GM18909 (cell line): Measurements from ENCODE around the gene PPP4R4.

ENCODE experiments used
- ATAC-seq: cut with Tn5 transposase; IDR thresholded peaks from one replicate; pipeline ENCODE4 v1.9.1; 2021; ENCODE audit warnings: mild to moderate bottlenecking; ENCODE audit not compliant: unreplicated experiment, poor library complexity

PPP4R4 gene

GRCh38 chr14:94173885-94174603, at the start of gene PPP4R4:
Gene PPP4R4, plus strand, starts transcription at chr14:94174322. Its CDS starts 144 bp downstream, at chr14:94174466.
- ATAC-seq, result peak; percentile 76

- no peak for ATAC-seq
Measured at GRCh38 chr14:94124582-94125377, 49.3 kb upstream of the PPP4R4 start.

GRCh38 chr14:94125659-94126418, 48.3 kb upstream of the PPP4R4 start:
- ATAC-seq, result no peak

GRCh38 chr14:94126419-94126677, 47.8 kb upstream of the PPP4R4 start:
- ATAC-seq, result no peak

- no peak for ATAC-seq
Measured at GRCh38 chr14:94126800-94127199, 47.3 kb upstream of the PPP4R4 start.

GRCh38 chr14:94127330-94127729, 46.8 kb upstream of the PPP4R4 start:
- no peak for ATAC-seq

- no peak for ATAC-seq
Measured at GRCh38 chr14:94128216-94128839, 45.8 kb upstream of the PPP4R4 start.

- ATAC-seq, result peak; percentile 86
Measured at GRCh38 chr14:94129111-94129757, 44.9 kb upstream of the PPP4R4 start, which contains the start of gene IFI27L2. Gene IFI27L2, minus strand, starts transcription at chr14:94129604. Its CDS starts 40 bp downstream, at chr14:94129564.

DNA sequence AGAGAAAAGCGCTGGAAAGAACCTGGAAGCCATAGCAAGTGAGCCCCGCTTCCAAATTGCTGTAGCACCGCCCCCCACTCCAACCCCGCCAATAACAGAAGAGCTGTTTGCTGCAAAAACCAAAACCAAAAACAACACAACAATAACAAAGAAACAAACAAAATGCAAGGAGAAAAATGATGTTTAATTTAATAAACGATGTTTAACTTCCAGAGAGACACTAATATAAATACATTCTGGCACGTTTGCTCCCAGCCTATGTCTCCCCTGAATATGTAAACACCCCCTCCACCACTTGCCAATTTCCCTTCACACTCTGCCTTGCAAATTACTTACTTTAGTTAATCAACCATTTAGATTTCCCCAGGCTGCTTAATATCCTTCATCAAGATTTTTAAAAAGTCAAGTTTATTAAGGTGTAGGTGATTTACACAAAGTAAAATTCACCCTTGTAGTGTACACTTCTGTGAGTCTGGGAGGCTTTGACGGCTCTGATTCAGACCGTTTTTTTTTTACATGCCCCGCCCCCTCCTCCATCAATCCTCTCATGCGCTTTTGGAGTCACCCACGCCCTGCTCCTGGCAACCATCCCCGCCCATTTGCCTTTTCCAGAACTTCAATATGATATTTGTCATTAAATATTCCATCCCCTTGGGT, 44.2 kb upstream of the PPP4R4 start:
- ATAC-seq, result no peak

DNA sequence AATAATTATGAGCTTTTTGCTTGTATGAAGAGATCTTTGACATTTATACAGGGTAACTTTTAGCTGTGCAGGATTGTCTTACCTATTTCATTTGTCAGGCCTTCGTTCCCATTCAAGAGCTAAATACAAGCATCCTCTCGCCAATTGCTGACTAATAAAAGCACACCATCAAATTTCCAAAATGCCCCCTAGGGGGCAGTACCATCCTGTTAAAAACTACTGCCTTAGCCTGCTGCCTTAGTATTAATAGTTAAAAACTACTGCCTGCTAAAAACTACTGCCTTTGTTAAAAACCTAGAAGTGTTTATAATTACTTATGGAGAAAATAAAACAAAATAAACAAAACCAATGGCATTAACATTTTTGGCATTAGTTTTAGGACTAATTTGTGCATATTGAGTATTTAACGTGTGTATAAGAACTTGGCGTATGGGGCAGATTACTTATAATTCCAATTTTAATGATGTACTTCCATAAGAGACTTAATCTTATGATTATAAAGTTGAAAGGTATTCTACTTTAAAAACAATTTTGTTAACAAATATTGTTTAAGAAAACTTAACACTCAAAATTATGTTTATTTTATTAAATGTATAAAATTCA, 41.7 kb upstream of the PPP4R4 start:
- ATAC-seq, result peak; percentile 49

- ATAC-seq, result no peak
Measured at GRCh38 chr14:94135476-94135875, 38.6 kb upstream of the PPP4R4 start.

DNA sequence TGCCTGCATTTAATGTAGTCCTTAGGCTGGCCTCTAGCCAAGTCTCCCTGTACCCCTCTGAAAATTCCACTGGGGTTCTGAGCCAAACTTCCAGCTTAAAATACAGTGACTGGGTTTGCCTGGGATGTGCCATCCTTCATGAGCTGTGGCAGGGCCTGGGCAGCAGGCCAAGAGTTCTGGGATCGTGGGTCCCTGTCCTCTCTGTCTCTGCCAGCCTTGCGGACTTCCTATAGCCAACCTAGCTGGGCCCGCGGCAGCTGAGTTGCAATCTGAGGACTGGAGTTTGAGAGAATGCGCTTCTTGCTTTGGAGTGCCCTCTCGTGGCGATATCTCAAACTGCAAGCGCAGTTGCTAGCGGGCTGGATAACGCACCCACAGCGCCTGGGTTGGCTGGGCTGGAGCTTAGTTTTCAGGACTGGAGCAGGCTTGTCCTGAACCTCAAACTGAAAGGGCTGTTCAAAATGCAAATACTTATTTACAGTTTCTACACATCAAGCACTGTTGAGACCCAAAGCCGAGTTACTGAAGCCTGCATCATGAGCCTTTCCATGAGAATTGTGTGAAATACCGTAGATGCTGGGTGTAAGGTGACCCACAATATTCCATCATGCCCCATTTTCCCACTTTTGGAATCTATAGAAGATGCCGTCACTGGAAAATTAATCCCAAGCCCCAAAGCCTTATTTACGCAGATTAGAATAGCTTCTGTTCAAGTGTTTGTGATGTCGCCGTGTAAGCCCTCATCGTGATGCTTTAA, 37.4 kb upstream of the PPP4R4 start:
- peak; percentile 76 for ATAC-seq

GRCh38 chr14:94138251-94138650, 35.9 kb upstream of the PPP4R4 start:
- no peak for ATAC-seq

- ATAC-seq, result no peak
Measured at GRCh38 chr14:94139006-94139405, 35.1 kb upstream of the PPP4R4 start.

- no peak for ATAC-seq
Measured at GRCh38 chr14:94139421-94139820, 34.7 kb upstream of the PPP4R4 start.

- no peak for ATAC-seq
Measured at GRCh38 chr14:94142247-94142646, 31.9 kb upstream of the PPP4R4 start.

DNA sequence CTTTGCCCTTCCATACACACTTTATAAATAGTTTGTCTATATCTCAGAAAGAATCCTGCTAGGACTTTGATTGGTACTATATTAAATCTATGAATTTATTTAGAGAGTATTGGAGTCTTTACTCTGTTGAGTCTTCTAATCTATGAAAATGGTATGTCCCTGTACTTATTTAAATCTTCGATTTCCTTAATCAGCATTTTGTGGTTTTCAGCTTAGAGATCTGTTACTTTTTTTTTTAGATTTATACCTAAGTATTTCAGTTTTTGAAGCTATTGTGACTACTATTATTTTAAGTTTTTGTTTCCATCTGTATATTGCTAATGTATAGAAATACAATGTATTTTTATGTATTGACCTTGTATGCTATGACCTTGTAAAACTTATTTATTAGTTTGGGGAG, 31.3 kb upstream of the PPP4R4 start:
- no peak for ATAC-seq

DNA sequence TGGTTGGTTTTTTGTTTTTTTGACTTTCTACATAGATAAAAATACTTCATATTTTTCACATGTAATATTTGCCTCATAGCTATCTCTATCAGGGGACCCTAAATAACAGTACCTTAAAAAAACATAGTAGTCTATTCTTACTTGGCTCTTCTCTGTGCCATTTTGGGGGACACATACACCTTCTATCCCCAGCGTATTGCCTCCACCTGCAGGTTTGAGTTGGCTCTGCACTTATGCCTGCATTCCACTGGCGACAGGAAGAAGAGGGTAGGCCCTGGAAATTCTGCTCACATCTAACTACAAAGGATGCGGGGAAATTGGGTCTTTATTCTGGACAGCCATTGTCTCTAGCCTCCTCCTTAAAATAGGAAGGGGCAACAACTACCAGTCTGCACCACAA, 30.9 kb upstream of the PPP4R4 start:
- no peak for ATAC-seq

DNA sequence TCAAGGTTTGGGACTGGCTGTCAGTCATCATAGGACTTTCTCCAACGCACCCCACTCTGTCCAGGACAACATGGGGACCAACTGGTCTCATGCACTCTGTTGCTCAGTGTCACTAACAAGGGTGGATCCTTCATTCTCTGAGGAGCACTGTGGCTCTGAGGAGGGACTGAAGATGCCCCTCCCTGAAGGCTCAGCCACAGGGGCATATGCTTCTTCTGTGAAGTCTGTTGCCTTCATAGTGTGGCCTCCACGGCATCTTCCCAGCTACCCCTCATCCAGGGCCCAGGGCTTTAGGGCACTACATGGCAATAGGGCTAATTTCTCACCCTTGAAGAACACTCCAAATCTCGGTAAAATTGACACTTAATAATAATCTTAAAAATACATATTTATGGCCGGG, 30.4 kb upstream of the PPP4R4 start:
- ATAC-seq, result no peak
